G401 (cell line): Measurements from ENCODE around the gene GLB1L2. TPM values are rescaled to one million over a fixed set of nuclear protein-coding genes. Genes with fewer than 3 reads are reported as not detected.
"Not testable (repeated sequence)": the region's sequence is repeated elsewhere in the genome, so short reads cannot be mapped to it uniquely, and the experiment has no call there.

Experiments
- DNase-seq: peaks from one replicate; pipeline ENCODE4 v3.0.0-alpha.2; 2015; ENCODE audit warnings: low spot score
- in situ Hi-C: cut with HindIII; loops from 2 replicates; pipeline ENCODE4 v1.10.0; 2016; ENCODE audit warnings: low sequenced_read_pairs, mixed read lengths
- total RNA-seq: library from RNA; depleted of rRNA; stranded (reverse); fragments of >200 nt; shearing (Covaris generic); gene quantifications from 2 replicates; pipeline ENCODE4 v1.2.3, GENCODE V29; 2014

GLB1L2 gene
- total RNA-seq, 1 experiment from 2014 or later = 13.0 TPM

DNA sequence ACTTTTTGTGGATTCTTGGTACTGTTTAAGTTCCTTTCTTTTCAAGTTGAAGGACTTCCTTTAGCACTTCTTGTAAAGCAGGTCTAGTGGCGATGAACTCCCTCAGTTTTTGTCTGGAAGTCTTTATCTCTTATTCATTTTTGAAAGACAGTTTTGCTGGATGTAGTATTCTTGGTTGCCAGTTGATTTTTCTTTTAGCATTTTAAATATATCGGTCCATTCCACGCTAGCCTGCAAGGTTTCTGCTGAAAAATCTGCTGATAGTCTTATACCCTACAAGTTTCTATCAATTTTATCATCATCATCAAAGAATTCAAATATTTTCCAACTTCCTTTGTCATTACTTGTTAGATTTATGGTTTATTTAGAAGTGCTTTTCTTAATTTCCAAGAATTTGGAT is 14.7 kb upstream of the GLB1L2 start:
- DNase-seq = no peak

DNA sequence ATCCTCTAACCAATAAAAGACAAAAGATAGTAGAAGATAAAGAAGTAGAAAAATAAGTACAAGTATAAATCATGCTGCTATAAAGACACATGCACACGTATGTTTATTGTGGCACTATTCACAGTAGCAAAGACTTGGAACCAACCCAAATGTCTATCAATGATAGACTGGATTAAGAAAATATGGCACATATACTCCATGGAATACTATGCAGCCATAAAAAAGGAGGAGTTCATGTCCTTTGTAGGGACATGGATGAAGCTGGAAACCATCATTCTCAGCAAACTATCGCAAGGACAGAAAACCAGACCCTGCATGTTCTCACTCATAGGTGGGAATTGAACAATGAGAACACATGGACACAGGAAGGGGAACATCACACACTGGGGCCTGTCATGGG is 10.4 kb upstream of the GLB1L2 start:
- in situ Hi-C loops, DNase-seq: not testable (repeated sequence)

More for the DNA sequence above, 14.7 kb upstream of the GLB1L2 start:
- in situ Hi-C loops = no loop called here

- no peak for DNase-seq
- in situ Hi-C loops = no loop called here
These were observed 9.2 kb upstream of the GLB1L2 start for GRCh38 chr11:134322553-134322952.

DNA sequence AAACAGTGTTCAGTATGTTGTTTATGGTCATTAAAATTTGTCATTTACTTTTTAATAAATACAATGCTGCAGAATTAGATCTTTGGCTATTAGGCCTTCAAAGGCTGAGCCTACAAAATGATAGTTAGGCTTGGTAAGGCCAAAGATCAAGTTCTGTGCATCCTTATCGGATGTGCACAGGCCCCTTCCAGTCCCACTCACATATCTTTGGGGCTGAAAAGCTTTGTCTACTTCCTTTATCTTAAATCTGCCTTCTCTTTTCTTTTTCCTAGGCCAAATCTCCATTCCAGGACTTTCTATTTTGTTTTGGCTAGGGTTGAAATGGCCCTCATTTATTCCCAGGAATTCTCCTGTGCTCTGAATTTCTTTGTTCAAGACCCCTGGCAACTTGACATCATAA is 3.4 kb upstream of the GLB1L2 start:
- in situ Hi-C loops = no loop called here

GRCh38 chr11:134330611-134331353 is 1.0 kb upstream of the GLB1L2 start:
- in situ Hi-C loops = no loop called here

More for the DNA sequence above, 3.4 kb upstream of the GLB1L2 start:
- no peak for DNase-seq

DNA sequence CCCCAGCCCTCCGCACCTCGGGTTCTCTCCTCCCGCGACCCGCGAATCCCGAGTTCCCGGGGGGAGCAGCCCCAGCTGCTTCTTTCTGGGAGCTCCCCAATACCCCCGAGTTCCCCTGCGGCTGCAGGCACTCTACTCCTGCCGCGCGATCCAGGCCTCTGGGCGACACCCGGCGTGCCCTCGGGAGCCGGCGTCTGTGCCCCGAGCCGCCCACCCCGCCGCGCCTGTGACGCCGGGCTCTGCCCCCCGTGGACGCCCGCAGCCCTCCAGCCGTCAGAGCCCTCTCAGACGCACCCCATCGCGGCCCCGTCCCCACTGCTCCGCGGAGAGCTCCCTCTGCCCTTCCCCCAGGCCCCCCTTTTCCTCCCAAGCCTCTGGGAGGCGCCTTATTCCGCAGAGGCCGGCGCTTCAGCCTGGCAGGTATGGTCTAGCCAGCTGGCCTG is 422 bp downstream of the GLB1L2 start:
- no peak for DNase-seq
- in situ Hi-C loops = no loop called here

More at GRCh38 chr11:134330611-134331353, 1.0 kb upstream of the GLB1L2 start:
- no peak for DNase-seq

DNA sequence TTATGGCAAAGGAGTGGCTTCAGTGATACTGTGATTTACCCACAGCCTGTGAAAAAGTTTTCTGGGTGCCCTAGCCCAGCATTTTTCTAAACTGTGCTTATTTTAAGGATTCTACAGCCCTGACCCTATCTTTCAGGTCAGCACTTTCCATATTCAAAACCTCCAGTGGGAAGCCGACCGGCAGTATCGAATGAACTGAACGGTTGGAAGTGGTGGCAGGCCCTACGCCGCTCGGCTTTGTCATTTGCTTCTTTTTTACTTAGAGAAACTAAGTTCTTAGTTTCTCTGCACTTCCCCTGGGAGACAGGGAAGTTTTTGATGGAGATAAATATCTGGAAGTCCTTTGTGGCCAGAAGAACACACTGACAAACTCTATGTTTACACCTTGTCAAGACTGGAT is 994 bp downstream of the GLB1L2 start:
- in situ Hi-C loops = no loop called here
- no peak for DNase-seq

DNA sequence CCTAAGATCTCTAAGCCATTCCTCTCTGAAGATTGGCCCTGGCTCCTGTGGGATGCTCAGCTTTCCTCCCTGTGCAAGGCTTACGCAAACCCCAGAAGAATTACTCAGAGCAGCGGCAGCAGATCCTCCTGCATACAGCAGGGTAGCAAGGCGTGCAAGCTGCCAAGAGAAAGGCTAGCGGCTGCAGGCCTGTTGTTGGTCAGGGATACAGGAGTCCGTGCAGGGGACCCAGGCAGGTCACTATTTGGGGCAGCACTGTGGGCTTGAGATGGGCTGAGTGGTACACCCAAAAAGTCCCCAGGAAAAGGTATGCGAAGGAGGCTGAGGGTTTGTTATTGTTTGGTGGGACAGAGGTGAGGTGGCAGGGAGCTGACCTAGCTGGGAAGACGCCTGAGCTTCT is 1.5 kb downstream of the GLB1L2 start:
- DNase-seq = no peak
- in situ Hi-C loops = no loop called here

- in situ Hi-C loops = no loop called here
- no peak for DNase-seq
These were observed 2.2 kb downstream of the GLB1L2 start for GRCh38 chr11:134333946-134334345.

GRCh38 chr11:134334796-134335571 is 3.2 kb downstream of the GLB1L2 start:
- in situ Hi-C loops = no loop called here
- no peak for DNase-seq

DNA sequence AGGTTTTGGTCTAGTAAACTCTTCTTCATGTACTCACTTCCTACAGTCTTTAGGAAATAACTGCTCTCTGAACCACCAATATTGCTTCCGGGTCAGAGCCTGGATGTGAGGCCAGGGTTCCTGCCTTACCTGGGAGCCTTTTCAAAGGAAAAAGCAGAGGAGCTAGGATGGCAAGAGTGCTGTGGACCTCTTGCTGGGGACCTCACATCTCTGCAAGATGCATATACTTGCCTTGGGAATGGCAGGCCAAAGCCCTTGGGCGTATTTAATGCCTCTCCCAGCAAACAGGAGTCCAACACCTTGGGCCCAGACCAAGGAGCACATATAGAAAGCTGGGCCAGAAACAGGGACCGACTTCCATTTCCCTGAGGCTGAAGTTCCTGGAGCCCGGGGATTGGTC is 5.3 kb downstream of the GLB1L2 start:
- DNase-seq = no peak
- in situ Hi-C loops = no loop called here

GRCh38 chr11:134338068-134338467 is 6.3 kb downstream of the GLB1L2 start:
- in situ Hi-C loops = no loop called here
- no peak for DNase-seq

DNA sequence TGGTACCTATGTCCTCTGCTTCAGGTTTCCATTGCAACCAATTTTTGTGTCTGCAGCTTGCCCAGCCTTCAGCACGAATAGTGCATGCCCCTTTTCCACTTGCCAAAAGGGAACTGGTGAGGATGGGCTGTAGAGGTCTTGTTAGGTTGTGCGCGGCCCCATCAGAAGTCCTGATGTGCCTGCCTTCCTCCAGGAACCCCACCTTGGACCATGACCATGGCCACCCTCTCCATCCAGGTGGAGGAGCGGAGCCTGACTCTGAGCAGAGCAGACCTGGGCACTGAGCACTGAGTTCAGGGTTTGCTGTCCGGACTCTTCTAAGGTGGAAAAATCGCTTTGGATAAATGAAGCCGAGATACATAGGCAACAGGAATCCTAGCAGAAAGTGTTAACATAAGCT is 6.9 kb downstream of the GLB1L2 start:
- in situ Hi-C loops = no loop called here

GRCh38 chr11:134339756-134340155 is 8.0 kb downstream of the GLB1L2 start:
- in situ Hi-C loops = no loop called here
- DNase-seq = no peak

More for the DNA sequence above, 6.9 kb downstream of the GLB1L2 start:
- no peak for DNase-seq

- DNase-seq = no peak
- in situ Hi-C loops = no loop called here
These were observed 8.7 kb downstream of the GLB1L2 start for GRCh38 chr11:134340354-134340964.

DNA sequence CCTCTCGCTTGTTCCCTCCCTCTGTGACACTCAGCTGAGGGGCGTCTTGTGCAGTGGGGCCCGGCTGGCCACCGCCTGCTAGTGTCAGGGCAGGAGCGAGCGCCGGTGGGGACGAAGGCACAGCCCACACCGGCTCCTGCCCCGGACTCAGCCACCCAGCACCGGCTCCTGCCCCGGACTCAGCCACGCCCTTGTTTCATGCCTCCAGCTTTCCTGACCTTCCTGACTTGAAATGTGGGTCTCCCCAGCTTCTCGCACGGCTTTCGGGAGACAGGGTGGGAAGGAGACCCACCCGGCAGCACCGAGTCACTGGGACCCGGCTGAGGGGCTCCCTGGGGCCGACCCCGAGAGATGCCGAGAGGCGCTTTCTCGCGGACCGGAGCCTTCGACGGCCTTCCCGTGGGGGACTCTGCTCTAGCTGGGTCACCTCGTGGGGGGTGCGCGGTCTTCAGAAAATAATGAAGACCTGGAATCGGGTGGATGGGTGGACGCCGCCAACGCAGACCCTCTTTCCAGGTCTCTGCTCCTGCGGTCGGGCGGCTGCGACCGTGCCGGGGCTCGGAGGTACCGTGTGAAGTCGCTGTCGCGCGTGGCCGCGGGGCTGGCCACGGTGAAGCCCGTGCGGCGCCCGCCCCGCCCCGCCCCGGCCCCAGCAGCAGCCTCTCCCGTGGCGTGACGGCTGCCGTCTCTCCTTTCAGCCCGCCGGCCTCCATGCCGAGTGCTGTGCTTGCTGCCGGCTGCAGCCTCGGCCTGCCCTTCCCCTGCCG is 10.2 kb downstream of the GLB1L2 start:
- in situ Hi-C loops = no loop called here
- no peak for DNase-seq

- no peak for DNase-seq
- in situ Hi-C loops = no loop called here
These were observed 11.0 kb downstream of the GLB1L2 start for GRCh38 chr11:134342572-134343340.

DNA sequence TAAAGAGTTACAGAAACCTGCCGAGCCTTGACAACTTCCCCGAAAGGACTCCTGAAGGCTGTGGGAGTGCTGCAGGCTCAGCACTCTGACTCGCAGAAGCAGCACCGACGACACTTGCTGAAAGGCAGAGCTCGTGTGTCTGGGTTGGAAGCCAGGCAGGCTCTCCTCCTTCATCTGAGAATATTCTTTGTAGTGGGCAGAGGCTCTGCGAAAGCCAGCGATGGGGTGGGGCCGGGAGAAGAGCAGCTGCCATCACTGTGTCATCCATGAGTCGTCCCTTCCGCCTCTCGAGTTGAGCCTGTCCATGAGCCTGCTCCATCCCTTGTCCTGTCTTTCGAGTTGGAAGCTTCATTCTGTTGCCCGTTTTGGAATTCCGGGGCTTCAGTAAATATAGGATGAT is 11.9 kb downstream of the GLB1L2 start:
- DNase-seq = no peak
- in situ Hi-C loops = no loop called here
